GM18870 (cell line): ENCODE measurements around the gene ADAM10.

Source experiments
- ATAC-seq: cut with Tn5 transposase; IDR thresholded peaks from one replicate; pipeline ENCODE4 v1.9.1; 2021; ENCODE audit warnings: moderate library complexity; ENCODE audit not compliant: unreplicated experiment

The ADAM10 gene

DNA sequence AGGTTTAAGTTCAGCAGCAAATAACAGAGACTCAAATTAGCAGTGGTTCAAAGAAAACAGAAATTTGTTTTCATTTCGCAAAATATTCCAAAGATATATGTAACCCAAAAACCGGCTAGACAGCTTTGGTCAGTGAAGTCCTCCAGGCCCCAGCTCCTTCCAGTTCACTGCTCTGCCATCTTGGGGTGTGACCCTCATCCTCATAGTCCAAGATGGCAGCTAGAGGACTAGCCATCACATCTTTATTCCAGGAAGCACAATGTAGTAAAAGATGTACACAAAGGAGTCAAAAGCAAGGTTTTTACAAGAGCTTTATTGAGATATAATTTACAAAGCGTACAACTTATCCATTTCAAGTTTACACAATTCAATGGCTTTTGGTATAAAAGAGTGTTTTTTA, 210.6 kb downstream of the ADAM10 start:
- no peak for ATAC-seq
